Kidney (tissue), 14 donors: ENCODE measurements around the gene SLC39A11. TPM values are rescaled to one million over a fixed set of nuclear protein-coding genes. Genes with fewer than 3 reads are reported as not detected.

Experiments
- DNase-seq, 5 donors: peaks; one replicate each; pipeline ENCODE4 v3.0.0-alpha.2; 2013 to 2020
- FAIRE-seq: peaks from 2 replicates; lab custom pipeline; 2012; peaks lifted over from hg19 to GRCh38; lab: Jason Lieb, UNC
- H3K27ac ChIP-seq, 2 donors: one replicate each; pipeline ENCODE4 v1.7.0; 2013; ENCODE audit warnings: low read depth in 2 of 2, low read length in 2 of 2, inconsistent platforms in 1 of 2
- H3K27me3 ChIP-seq: one replicate; pipeline ENCODE4 v1.7.1; 2013; ENCODE audit warnings: low read length, inconsistent platforms; ENCODE audit not compliant: control insufficient read depth, insufficient read depth
- H3K36me3 ChIP-seq, 3 donors: one replicate each; pipeline versions ENCODE4 v1.7.0 to v1.7.1; 2013; ENCODE audit warnings: low read length in 3 of 3, control low read depth in 1 of 3, inconsistent platforms in 1 of 3; ENCODE audit not compliant: insufficient read depth in 3 of 3, control insufficient read depth in 2 of 3
- H3K4me1 ChIP-seq, 3 donors: one replicate each; pipeline versions ENCODE4 v1.7.0 to v1.7.1; 2013; ENCODE audit warnings: low read length in 3 of 3, inconsistent platforms in 1 of 3, low read depth in 1 of 3; ENCODE audit not compliant: control insufficient read depth in 2 of 3, insufficient read depth in 2 of 3
- H3K4me3 ChIP-seq, 3 donors: one replicate each; pipeline versions ENCODE4 v1.7.0 to v1.8.1; 2013; ENCODE audit warnings: low read length in 3 of 3, control low read depth in 1 of 3, inconsistent platforms in 1 of 3
- H3K9ac ChIP-seq, 3 donors: one replicate each; pipeline versions ENCODE4 v1.7.0 to v1.7.1; 2013; ENCODE audit warnings: low read length in 3 of 3, control low read depth in 1 of 3, inconsistent platforms in 1 of 3
- H3K9me3 ChIP-seq, 3 donors: one replicate each; pipeline versions ENCODE4 v1.7.0 to v1.7.1; 2013; ENCODE audit warnings: low read length in 3 of 3, control low read depth in 1 of 3, inconsistent platforms in 1 of 3; ENCODE audit not compliant: control insufficient read depth in 2 of 3, insufficient read depth in 1 of 3
- CTCF ChIP-seq: IDR thresholded peaks from 3 replicates; pipeline ENCODE4 v1.5.1; 2012; ENCODE audit warnings: mild to moderate bottlenecking, moderate library complexity, borderline replicate concordance; ENCODE audit not compliant: insufficient read depth; ENCODE audit errors: extremely low read depth
- intact Hi-C: fragments of 100-400 bp; cut with DNase I; formaldehyde crosslinking; loops from one replicate; pipeline ENCODE4 v1.11.1; 2022
- polyA plus RNA-seq: library from polyadenylated mRNA; stranded (reverse); fragments of 350-450 nt; fragmentation: Illumina TruSeq; extraction: RNeasy Lipid Tissue Mini Kit (QIAGEN cat#74804); gene quantifications from one replicate; pipeline ENCODE4 v1.2.3, GENCODE V29; 2014; ENCODE audit warnings: low read depth, low replicate concordance; ENCODE audit not compliant: insufficient read depth
- total RNA-seq: library from RNA; stranded (reverse); fragmentation: NEBNext Ultra II Directional; extraction: Animal tissue kit (Norgen Biotek cat#: 25700); gene quantifications from one replicate; pipeline ENCODE4 v1.2.1, GENCODE V29; 2021
- donor health status: control.
- donor health status: control.
- donor health status: control.
- donor health status: control.
- donor health status: control.
- donor health status: DM: yes; HTN: yes; CAD: no.
- donor health status: Normal renal cell carcinoma (clear cell type).

Gene SLC39A11
- total and polyA plus RNA-seq, 2 donors from 2014 or later, result 19.7 to 37.2 TPM

GRCh38 chr17:72725433-72726068 lies 366.9 kb downstream of the SLC39A11 start:
- intact Hi-C loops, result loop anchor here (10.0 kb wide), 1 partner anchor 439 kb away; the partner anchor contains the start of gene SSTR2
- peak; percentile 90 for TF ChIP-seq CTCF
- no peaks in the 10 kb centered on the region for H3K36me3 ChIP-seq
- no peak overlapping the region for H3K27ac ChIP-seq
- H3K27me3 ChIP-seq, result no peaks in the 10 kb centered on the region
- no peaks in the 10 kb centered on the region for H3K4me1 ChIP-seq
- DNase-seq (peak in 4 of 5 donors; percentile 69 to 80 (median 76)), FAIRE-seq (no peak)
- no peaks in the 10 kb centered on the region for H3K9me3 ChIP-seq
- no peak overlapping the region for H3K4me3 ChIP-seq
- H3K9ac ChIP-seq, result no peak overlapping the region

GRCh38 chr17:72724267-72724666 lies 368.2 kb downstream of the SLC39A11 start:
- Histone ChIP-seq H3K36me3 (no peaks in the 10 kb centered on the region), H3K4me1 (no peaks in the 10 kb centered on the region), H3K9ac (no peak overlapping the region), H3K4me3 (no peak overlapping the region), H3K9me3 (no peaks in the 10 kb centered on the region), H3K27me3 (no peaks in the 10 kb centered on the region), H3K27ac (no peak overlapping the region)
- intact Hi-C loops, result loop anchor here (10.0 kb wide), 1 partner anchor 441 kb away; the partner anchor contains the start of gene SSTR2
- TF ChIP-seq CTCF, result no peak
- no peak for DNase-seq
- no peak for FAIRE-seq

- intact Hi-C loops, result loop anchor here (10.0 kb wide), 1 partner anchor 441 kb away; the partner anchor contains the start of gene SSTR2
- H3K27ac ChIP-seq, result no peak overlapping the region
- H3K9me3 ChIP-seq, result no peaks in the 10 kb centered on the region
- no peaks in the 10 kb centered on the region for H3K4me1 ChIP-seq
- no peaks in the 10 kb centered on the region for H3K36me3 ChIP-seq
- FAIRE-seq (no peak), DNase-seq (no peak)
- no peak for TF ChIP-seq CTCF
- H3K4me3 ChIP-seq, result no peak overlapping the region
- no peaks in the 10 kb centered on the region for H3K27me3 ChIP-seq
- no peak overlapping the region for H3K9ac ChIP-seq
These were observed 368.8 kb downstream of the SLC39A11 start for GRCh38 chr17:72723711-72724110.

GRCh38 chr17:72720494-72720825 lies 372.0 kb downstream of the SLC39A11 start:
- H3K36me3 ChIP-seq, result no peaks in the 10 kb centered on the region
- H3K27ac ChIP-seq, result no peak overlapping the region
- no peaks in the 10 kb centered on the region for H3K27me3 ChIP-seq
- DNase-seq (no peak), FAIRE-seq (no peak)
- H3K9ac ChIP-seq, result no peak overlapping the region
- no peak overlapping the region for H3K4me3 ChIP-seq
- H3K4me1 ChIP-seq, result no peaks in the 10 kb centered on the region
- TF ChIP-seq CTCF, result no peak
- intact Hi-C loops, result loop anchor here (10.0 kb wide), 1 partner anchor 444 kb away; the partner anchor contains the start of gene SSTR2
- no peaks in the 10 kb centered on the region for H3K9me3 ChIP-seq
